ENCODE measurements around the gene F5. TPM values are rescaled to one million over a fixed set of nuclear protein-coding genes. Genes with fewer than 3 reads are reported as not detected.

Gene F5
- total RNA-seq (2021; ENCODE audit: unreplicated experiment) = 0.37 TPM
- 0.05 and 0.07 TPM in 2 replicates for polyA plus RNA-seq (2012)
- Bru-seq, nascent RNA = percentile 14 among the genes with signal in this experiment
- percentile 14 among the genes with signal in this experiment for BruChase-seq, experiment 1, labeled RNA remaining after a 6-hour chase
- percentile 10 among the genes with signal in this experiment for BruChase-seq, experiment 2, labeled RNA remaining after a 2-hour chase
- long read RNA-seq = 0 reads

DNA sequence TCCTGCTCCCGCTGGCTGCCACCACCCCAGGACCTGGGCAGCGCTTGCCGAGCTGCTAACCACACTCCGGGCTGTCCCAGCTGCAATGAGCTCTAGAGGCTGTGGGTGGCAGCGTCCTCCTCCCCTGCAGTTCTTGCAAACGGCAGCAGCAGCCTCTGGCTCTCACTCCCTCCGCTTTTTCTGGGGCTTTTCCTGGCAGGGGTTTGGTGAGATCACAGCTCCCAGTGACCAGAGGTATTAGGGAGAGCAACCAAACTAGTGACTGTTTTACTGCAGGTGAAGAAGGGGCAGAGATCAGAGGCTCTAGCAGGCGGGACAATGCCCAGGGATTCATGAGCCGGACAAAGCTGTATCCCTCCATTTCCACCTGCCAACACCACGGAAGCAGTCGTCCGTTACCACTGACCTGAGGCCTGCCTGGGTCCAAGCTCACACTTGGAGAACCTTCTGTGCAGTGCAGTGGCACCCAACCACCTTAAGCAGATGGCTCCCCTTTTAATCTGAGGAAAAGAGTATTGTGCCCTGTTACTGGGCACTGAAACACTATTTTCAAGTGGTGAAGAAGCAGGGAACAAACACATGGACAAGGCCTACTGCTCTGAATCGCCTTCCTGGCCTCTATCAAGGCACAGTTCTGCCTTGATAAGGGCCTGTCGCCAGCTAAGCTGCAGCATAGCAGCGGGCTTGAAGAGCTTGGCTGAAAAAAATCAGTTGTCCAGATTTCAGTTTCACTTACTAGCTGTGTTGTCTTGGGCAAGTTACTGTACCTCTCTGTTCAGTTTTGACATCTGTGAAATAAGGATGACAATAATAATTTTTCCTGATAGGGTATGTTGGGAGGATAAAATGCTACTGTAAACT lies at the start of gene F5:
Gene F5 (minus strand): TSS at position 87 of the 861 bp plus-strand sequence. CDS start 95 bp downstream, outside the sequence.
- intact Hi-C loops (cut with micrococcal nuclease) = loop anchor here (5.0 kb wide), 1 partner anchor 221 kb away; no protein-coding TSS in a partner anchor
- H3K4me3 ChIP-seq (replicated peaks in 1 of 2; ENCODE audit: low read depth in 1 of 2, low read length in 2 of 2) = peak within 1 kb of the TSS; percentile 28 to 48
- H4K20me1 ChIP-seq (ENCODE audit: insufficient read depth) = no peaks in the 10 kb centered on the region
- peak within 1 kb of the TSS; percentile 77 for H3K4me2 ChIP-seq (ENCODE audit: low read length)
- H2AFZ ChIP-seq (ENCODE audit: low read depth, low read length, poor library complexity, severe bottlenecking) = peak within 1 kb of the TSS; percentile 77
- CTCF ChIA-PET = interaction anchor here (0.9 to 2.3 kb wide), 5 partner anchors 18 to 325 kb away, joined by 3 to 15 read pairs (median 6); no protein-coding TSS in a partner anchor
- no peak within 1 kb of the TSS for H3K27ac ChIP-seq (ENCODE audit: low read depth, low read length)
- H3K9ac ChIP-seq (ENCODE audit: low read length) = no peak within 1 kb of the TSS
- RAD21 ChIA-PET (ENCODE audit: low non-redundant PET in 1 of 2, low total read pairs in 2 of 2, uncharacterized antibody in 2 of 2, unreplicated experiment in 2 of 2) = interaction anchor here in 1 of 2 experiments (1.9 kb wide), 1 partner anchor 126 kb away, joined by 8 read pairs; no protein-coding TSS in a partner anchor
- POLR2A ChIA-PET = interaction anchor here (0.8 kb wide), 1 partner anchor 35 kb away, joined by 3 read pairs; no protein-coding TSS in a partner anchor
- no peaks in the 10 kb centered on the region for H3K79me2 ChIP-seq (ENCODE audit: insufficient read depth, low read length)
- TF ChIP-seq POLR2A (IDR thresholded peaks at IDR 0.05; ENCODE audit: borderline replicate concordance, extremely low read depth, insufficient read depth, insufficient read length) = no peak
- TF ChIP-seq, protein P1, sequence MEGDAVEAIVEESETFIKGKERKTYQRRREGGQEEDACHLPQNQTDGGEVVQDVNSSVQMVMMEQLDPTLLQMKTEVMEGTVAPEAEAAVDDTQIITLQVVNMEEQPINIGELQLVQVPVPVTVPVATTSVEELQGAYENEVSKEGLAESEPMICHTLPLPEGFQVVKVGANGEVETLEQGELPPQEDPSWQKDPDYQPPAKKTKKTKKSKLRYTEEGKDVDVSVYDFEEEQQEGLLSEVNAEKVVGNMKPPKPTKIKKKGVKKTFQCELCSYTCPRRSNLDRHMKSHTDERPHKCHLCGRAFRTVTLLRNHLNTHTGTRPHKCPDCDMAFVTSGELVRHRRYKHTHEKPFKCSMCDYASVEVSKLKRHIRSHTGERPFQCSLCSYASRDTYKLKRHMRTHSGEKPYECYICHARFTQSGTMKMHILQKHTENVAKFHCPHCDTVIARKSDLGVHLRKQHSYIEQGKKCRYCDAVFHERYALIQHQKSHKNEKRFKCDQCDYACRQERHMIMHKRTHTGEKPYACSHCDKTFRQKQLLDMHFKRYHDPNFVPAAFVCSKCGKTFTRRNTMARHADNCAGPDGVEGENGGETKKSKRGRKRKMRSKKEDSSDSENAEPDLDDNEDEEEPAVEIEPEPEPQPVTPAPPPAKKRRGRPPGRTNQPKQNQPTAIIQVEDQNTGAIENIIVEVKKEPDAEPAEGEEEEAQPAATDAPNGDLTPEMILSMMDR (IDR thresholded peaks at IDR 0.05 in 2 of 3, conservative IDR thresholded peaks at IDR 0.05 in 1 of 3; ENCODE audit: borderline replicate concordance in 1 of 3, insufficient read depth in 1 of 3, low read depth in 2 of 3, low read length in 2 of 3) = peak; percentile 42 to 73 (median 68); a peak in 5 of 6 replicates
- no peak for TF ChIP-seq EZH2 (IDR thresholded peaks at IDR 0.05)
- TF ChIP-seq RAD21 (IDR thresholded peaks at IDR 0.05; ENCODE audit: low read depth) = peak; percentile 73
- no peaks in the 10 kb centered on the region for H3K9me3 ChIP-seq (ENCODE audit: control insufficient read depth in 1 of 2, insufficient read depth in 1 of 2, low read depth in 1 of 2, low read length in 2 of 2)
- peak; percentile 100 for ATAC-seq
- BruUV-seq (replicated peaks) = no TSS peak
- peak; percentile 58 for DNase-seq (ENCODE audit: low read depth, low spot score)
- peaks cover 2 to 12% of the 10 kb centered on the region in 2 experiments; a peak in 3 of 4 replicates for H3K4me1 ChIP-seq (ENCODE audit: control insufficient read depth in 1 of 2, insufficient read depth in 2 of 2, low read length in 2 of 2)
- H3K27me3 ChIP-seq (ENCODE audit: insufficient read depth, low read length) = no peaks in the 10 kb centered on the region
- H3K9me2 ChIP-seq (ENCODE audit: insufficient read depth) = no peaks in the 10 kb centered on the region
- H3K36me3 ChIP-seq (ENCODE audit: control insufficient read depth in 1 of 2, insufficient read depth in 2 of 2, low read length in 2 of 2) = no peaks in the 10 kb centered on the region
